ENCODE measurements around the gene NUP210. TPM values are rescaled to one million over a fixed set of nuclear protein-coding genes. Genes with fewer than 3 reads are reported as not detected.

NUP210 gene
- total and polyA plus RNA-seq, 2 of the 13 experiments (the other 11 are each of a cell fraction or from before 2014, with no cell fraction given) = 31.6 to 35.2 TPM

GRCh38 chr3:13348661-13349396 is 71.3 kb downstream of the NUP210 start:
- in situ Hi-C loops (cut with HindIII; ENCODE audit: extremely low pct_ligation_motif_present, low pct_unique_long_range_greater_than_20kb) = no loop called here
- Histone ChIP-seq H3K4me2 (ENCODE audit: low read depth, low read length) (no peak overlapping the region), H3K9ac (ENCODE audit: insufficient read depth, low read depth, low read length) (no peak overlapping the region), H4K20me1 (ENCODE audit: insufficient read depth, low read length) (no peaks in the 10 kb centered on the region), H3K79me2 (ENCODE audit: insufficient read depth, low read length) (no peaks in the 10 kb centered on the region), H3K27me3 (ENCODE audit: control insufficient read depth in 1 of 2, insufficient read depth in 2 of 2, low read length in 2 of 2) (no peaks in the 10 kb centered on the region), H3K4me3 (replicated peaks in 1 of 3; ENCODE audit: insufficient read depth in 1 of 3, low read depth in 2 of 3, low read length in 3 of 3) (no peak overlapping the region), H2AFZ (ENCODE audit: low read length) (no peak overlapping the region), H3K27ac (ENCODE audit: extremely low read length, insufficient read depth, low read length) (no peak overlapping the region), H3K9me3 (ENCODE audit: low read length) (no peaks in the 10 kb centered on the region), H3K4me1 (ENCODE audit: insufficient read depth, low read length) (no peaks in the 10 kb centered on the region), H3K36me3 (replicated peaks in 1 of 2; ENCODE audit: control insufficient read depth in 1 of 2, insufficient read depth in 2 of 2, low read length in 2 of 2) (peaks cover 37 to 90% of the 10 kb centered on the region in 2 experiments)
- intact Hi-C loops (cut with micrococcal nuclease; ENCODE audit: unreplicated experiment) = no loop called here
- DNase-seq (ENCODE audit: low spot score) (no peak), FAIRE-seq (no peak), ATAC-seq (no peak)
- BruUV-seq (replicated peaks) = no TSS peak
- ChIA-PET POLR2A (no interaction called here), CTCF (ENCODE audit: low intra/inter-chr PET ratio, low total read pairs) (no interaction called here)
- TF ChIP-seq ZNF772 (CRISPR knock-in tag; IDR thresholded peaks at IDR 0.05) (no peak), ZNF20 (CRISPR knock-in tag; IDR thresholded peaks at IDR 0.05) (no peak), ZXDC (CRISPR knock-in tag; IDR thresholded peaks at IDR 0.05) (no peak), NFKBIZ (CRISPR knock-in tag; IDR thresholded peaks at IDR 0.05) (no peak)
- 93% methylated on average over 12 of the region's 13 CpGs for WGBS (ENCODE audit: low lambda C conversion rate)

GRCh38 chr3:13348100-13348499 is 72.0 kb downstream of the NUP210 start:
- CTCF ChIA-PET (ENCODE audit: low intra/inter-chr PET ratio, low total read pairs) = no interaction called here
- 95% methylated on average over 2 of the region's 3 CpGs for WGBS (ENCODE audit: low lambda C conversion rate)
- DNase-seq (ENCODE audit: low spot score) (no peak), FAIRE-seq (no peak), ATAC-seq (no peak)
- H3K36me3 ChIP-seq (replicated peaks in 1 of 2; ENCODE audit: control insufficient read depth in 1 of 2, insufficient read depth in 2 of 2, low read length in 2 of 2) = peaks cover 34 to 82% of the 10 kb centered on the region in 2 experiments
- no peaks in the 10 kb centered on the region for H3K9me3 ChIP-seq (ENCODE audit: low read length)
- no peaks in the 10 kb centered on the region for H3K27me3 ChIP-seq (ENCODE audit: control insufficient read depth in 1 of 2, insufficient read depth in 2 of 2, low read length in 2 of 2)
- no peak overlapping the region for H2AFZ ChIP-seq (ENCODE audit: low read length)
- H4K20me1 ChIP-seq (ENCODE audit: insufficient read depth, low read length) = no peaks in the 10 kb centered on the region
- no peak overlapping the region for H3K4me3 ChIP-seq (replicated peaks in 1 of 3; ENCODE audit: insufficient read depth in 1 of 3, low read depth in 2 of 3, low read length in 3 of 3)
- POLR2A ChIA-PET = no interaction called here
- no peak overlapping the region for H3K9ac ChIP-seq (ENCODE audit: insufficient read depth, low read depth, low read length)
- H3K79me2 ChIP-seq (ENCODE audit: insufficient read depth, low read length) = no peaks in the 10 kb centered on the region
- intact Hi-C loops (cut with micrococcal nuclease; ENCODE audit: unreplicated experiment) (no loop called here), in situ Hi-C loops (cut with HindIII; ENCODE audit: extremely low pct_ligation_motif_present, low pct_unique_long_range_greater_than_20kb) (no loop called here)
- no TSS peak for BruUV-seq (replicated peaks)
- TF ChIP-seq RBM22 (optimal IDR thresholded peaks at IDR 0.05; ENCODE audit: low read length) (peak; percentile 36), ZFYVE20 (CRISPR knock-in tag; IDR thresholded peaks at IDR 0.05; ENCODE audit: borderline replicate concordance, low read depth) (no peak)
- H3K4me2 ChIP-seq (ENCODE audit: low read depth, low read length) = no peak overlapping the region
- H3K27ac ChIP-seq (ENCODE audit: extremely low read length, insufficient read depth, low read length) = no peak overlapping the region
- no peaks in the 10 kb centered on the region for H3K4me1 ChIP-seq (ENCODE audit: insufficient read depth, low read length)

Data from HepG2 (cell line).